ENCODE results near the gene MACO1.

Gene MACO1

DNA sequence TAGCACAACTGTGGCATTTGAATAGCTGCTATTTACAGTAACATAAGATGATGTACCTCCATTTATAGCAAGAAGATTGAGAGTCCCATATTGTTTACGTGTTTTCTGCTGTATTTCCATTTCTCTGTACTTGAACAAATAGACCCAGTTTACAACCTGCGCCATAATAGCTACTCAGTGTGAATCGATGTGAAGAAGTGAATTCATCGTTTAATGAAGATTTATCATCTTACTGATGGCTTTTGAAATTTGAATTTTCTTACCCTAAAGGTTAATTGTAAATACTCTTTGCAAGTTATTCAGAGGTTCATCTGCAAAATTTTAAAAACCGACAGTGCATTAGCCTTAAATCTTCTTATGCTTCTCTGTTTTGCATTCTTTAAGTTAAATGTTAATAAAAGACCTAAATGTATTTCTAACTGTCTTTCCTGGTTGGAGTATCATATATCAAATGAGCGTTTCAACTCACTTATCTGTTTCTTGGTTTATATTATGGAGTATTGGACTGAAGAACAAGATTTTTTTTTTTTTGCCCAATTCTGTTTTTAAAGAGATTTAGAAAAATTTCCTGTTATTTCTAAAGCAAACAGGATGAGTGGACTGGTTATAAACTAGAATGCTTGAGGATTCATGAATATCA lies 2.2 kb downstream of the MACO1 start:
- Histone ChIP-seq H3K4me3 (replicated peaks; ENCODE audit: low read depth, low read length) (no peak overlapping the region), H3K27me3 (replicated peaks; ENCODE audit: control insufficient read depth, insufficient read depth, low read length) (no peaks in the 10 kb centered on the region), H3K36me3 (ENCODE audit: control insufficient read depth, insufficient read depth, low read length) (no peaks in the 10 kb centered on the region)
- DNase-seq (ENCODE audit: extremely low read depth, insufficient read length): no peak
- TF ChIP-seq, protein P1, sequence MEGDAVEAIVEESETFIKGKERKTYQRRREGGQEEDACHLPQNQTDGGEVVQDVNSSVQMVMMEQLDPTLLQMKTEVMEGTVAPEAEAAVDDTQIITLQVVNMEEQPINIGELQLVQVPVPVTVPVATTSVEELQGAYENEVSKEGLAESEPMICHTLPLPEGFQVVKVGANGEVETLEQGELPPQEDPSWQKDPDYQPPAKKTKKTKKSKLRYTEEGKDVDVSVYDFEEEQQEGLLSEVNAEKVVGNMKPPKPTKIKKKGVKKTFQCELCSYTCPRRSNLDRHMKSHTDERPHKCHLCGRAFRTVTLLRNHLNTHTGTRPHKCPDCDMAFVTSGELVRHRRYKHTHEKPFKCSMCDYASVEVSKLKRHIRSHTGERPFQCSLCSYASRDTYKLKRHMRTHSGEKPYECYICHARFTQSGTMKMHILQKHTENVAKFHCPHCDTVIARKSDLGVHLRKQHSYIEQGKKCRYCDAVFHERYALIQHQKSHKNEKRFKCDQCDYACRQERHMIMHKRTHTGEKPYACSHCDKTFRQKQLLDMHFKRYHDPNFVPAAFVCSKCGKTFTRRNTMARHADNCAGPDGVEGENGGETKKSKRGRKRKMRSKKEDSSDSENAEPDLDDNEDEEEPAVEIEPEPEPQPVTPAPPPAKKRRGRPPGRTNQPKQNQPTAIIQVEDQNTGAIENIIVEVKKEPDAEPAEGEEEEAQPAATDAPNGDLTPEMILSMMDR (IDR thresholded peaks at IDR 0.05; ENCODE audit: insufficient read depth, low read length, poor library complexity, severe bottlenecking): no peak

DNA sequence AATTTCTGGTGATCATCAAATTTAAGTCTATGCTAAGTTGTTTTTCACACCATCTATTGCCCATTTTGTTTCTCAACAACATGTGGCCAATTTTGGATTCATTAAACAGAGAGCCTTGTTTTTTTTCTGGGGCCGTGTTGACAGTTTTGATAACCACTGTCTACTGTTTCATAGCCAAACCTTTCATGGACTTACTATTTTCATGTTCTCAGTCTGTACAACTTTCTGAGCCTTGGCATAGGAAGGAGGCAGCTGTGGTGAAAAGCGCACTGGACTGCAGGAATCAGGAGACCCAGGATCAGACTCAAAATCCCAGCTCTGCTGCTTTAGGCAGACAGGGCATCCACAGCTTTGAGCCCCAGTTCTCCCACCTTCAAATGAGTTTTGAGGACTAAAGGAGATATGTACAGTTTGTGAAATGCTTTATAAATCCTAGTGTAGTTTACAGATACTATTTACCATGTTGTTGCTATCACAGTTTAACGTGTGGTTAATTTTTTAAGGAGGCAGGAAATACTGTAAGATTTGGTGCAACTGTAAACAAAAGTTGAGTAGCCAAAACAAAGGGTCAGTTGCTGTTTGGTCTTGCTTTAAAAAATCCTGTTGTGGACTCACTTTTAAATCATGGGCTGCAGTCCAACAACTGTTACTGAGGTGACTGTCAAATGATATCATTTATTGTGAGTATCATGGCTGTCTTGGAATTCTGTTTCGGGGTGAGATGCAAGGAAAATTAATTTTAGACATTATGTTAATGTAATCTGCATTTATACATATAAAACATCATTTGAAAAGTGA lies 2.9 kb downstream of the MACO1 start:
- Histone ChIP-seq H3K36me3 (ENCODE audit: control insufficient read depth, insufficient read depth, low read length) (no peaks in the 10 kb centered on the region), H3K27me3 (replicated peaks; ENCODE audit: control insufficient read depth, insufficient read depth, low read length) (no peaks in the 10 kb centered on the region), H3K4me3 (replicated peaks; ENCODE audit: low read depth, low read length) (no peak overlapping the region)
- TF ChIP-seq, protein P1 (IDR thresholded peaks at IDR 0.05; ENCODE audit: insufficient read depth, low read length, poor library complexity, severe bottlenecking): no peak
- no peak for DNase-seq (ENCODE audit: extremely low read depth, insufficient read length)

DNA sequence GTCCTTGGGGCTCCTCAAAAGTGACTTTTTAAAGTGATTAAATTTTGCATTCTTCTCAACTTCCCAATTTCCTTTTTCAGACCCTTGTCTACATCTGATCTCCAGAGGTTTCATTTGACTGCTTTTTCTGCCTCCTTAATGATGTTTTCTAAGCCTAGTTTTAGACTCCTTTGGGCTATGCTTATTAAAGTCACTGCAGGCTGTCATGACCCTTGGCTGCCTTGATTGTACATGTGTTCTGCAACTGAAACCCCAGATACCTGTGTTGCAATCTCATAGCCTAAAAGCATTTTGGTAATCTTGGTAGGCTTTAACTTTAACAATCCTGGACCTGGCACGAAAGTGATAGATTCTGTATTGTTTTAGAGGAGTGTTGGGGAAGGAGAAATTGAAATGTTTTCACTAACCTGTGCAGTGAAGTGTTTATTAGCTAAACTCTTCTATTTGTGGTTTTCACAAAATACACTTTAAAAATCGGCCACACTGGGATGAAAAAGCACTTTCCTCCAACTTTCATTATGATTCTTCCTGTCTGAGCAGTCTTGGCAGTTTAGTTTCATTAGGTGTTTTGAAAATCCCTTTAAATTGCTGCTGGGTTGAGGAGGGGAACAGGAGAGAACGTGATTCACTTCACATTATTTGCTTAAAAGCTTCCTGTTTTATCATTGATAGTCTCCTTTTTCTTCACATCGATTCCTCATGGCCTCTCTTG lies 4.9 kb downstream of the MACO1 start:
- Histone ChIP-seq H3K36me3 (ENCODE audit: control insufficient read depth, insufficient read depth, low read length) (no peaks in the 10 kb centered on the region), H3K27me3 (replicated peaks; ENCODE audit: control insufficient read depth, insufficient read depth, low read length) (no peaks in the 10 kb centered on the region), H3K4me3 (replicated peaks; ENCODE audit: low read depth, low read length) (peak overlapping the region; percentile 31)
- DNase-seq (ENCODE audit: extremely low read depth, insufficient read length): no peak
- TF ChIP-seq, protein P1 (IDR thresholded peaks at IDR 0.05; ENCODE audit: insufficient read depth, low read length, poor library complexity, severe bottlenecking): no peak

DNA sequence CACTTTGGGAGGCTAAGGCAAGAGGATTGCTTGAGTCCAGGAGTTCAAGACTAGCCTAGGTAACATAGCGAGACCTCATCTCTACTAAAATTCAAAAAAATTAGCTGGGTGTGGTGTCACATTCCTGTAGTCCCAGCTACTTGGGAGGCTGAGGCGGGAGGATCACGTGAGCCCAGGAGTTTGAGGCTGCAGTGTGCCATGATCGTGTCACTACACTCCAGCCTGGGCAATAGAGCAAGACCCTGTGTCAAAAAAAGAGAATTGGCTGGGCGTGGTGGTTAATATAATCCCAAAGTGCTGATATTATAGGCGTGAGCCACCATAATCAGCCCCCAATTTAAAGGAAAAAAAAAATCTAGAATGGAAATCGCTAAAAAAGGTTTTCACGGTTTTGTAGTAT lies 7.0 kb downstream of the MACO1 start:
- H3K36me3 ChIP-seq (ENCODE audit: control insufficient read depth, insufficient read depth, low read length): peaks cover 1% of the 10 kb centered on the region; the same call in 1 of the 2 replicates

DNA sequence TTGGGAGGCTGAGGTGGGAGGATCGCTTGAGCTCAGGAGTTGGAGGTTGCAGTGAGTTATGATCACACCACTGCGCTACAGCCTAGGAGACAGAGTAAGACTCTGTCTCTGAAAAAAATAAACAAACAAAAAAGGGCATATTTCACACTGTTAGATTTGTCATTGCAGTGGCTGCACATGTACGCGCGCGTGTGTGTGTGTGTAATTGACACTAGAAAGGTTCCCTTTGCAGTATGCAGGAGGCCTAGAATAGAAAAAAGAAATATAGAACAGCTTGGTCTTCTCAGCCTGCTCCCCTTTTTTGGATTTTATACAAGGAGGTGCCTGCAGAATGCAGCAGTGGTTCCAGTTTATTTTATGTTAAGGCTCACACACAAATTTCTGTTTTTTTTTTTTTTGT lies 8.6 kb downstream of the MACO1 start:
- DNase-seq (ENCODE audit: extremely low read depth, insufficient read length): no peak
- TF ChIP-seq, protein P1 (IDR thresholded peaks at IDR 0.05; ENCODE audit: insufficient read depth, low read length, poor library complexity, severe bottlenecking): no peak
- H3K4me3 ChIP-seq (replicated peaks; ENCODE audit: low read depth, low read length): no peak overlapping the region
- peaks cover 1% of the 10 kb centered on the region; the same call in 1 of the 2 replicates for H3K36me3 ChIP-seq (ENCODE audit: control insufficient read depth, insufficient read depth, low read length)
- H3K27me3 ChIP-seq (replicated peaks; ENCODE audit: control insufficient read depth, insufficient read depth, low read length): no peaks in the 10 kb centered on the region

More for the DNA sequence above, 7.0 kb downstream of the MACO1 start:
- H3K27me3 ChIP-seq (replicated peaks; ENCODE audit: control insufficient read depth, insufficient read depth, low read length): no peaks in the 10 kb centered on the region
- H3K4me3 ChIP-seq (replicated peaks; ENCODE audit: low read depth, low read length): no peak overlapping the region
- TF ChIP-seq, protein P1 (IDR thresholded peaks at IDR 0.05; ENCODE audit: insufficient read depth, low read length, poor library complexity, severe bottlenecking): no peak
- DNase-seq (ENCODE audit: extremely low read depth, insufficient read length): no peak
